Astrocyte of the hippocampus (primary cell): Measurements from ENCODE around the gene TMEM54.

Experiments used
- DNase-seq: peaks from one replicate; pipeline ENCODE4 v3.0.0; 2011; ENCODE audit warnings: low read depth, low spot score

The TMEM54 gene

DNA sequence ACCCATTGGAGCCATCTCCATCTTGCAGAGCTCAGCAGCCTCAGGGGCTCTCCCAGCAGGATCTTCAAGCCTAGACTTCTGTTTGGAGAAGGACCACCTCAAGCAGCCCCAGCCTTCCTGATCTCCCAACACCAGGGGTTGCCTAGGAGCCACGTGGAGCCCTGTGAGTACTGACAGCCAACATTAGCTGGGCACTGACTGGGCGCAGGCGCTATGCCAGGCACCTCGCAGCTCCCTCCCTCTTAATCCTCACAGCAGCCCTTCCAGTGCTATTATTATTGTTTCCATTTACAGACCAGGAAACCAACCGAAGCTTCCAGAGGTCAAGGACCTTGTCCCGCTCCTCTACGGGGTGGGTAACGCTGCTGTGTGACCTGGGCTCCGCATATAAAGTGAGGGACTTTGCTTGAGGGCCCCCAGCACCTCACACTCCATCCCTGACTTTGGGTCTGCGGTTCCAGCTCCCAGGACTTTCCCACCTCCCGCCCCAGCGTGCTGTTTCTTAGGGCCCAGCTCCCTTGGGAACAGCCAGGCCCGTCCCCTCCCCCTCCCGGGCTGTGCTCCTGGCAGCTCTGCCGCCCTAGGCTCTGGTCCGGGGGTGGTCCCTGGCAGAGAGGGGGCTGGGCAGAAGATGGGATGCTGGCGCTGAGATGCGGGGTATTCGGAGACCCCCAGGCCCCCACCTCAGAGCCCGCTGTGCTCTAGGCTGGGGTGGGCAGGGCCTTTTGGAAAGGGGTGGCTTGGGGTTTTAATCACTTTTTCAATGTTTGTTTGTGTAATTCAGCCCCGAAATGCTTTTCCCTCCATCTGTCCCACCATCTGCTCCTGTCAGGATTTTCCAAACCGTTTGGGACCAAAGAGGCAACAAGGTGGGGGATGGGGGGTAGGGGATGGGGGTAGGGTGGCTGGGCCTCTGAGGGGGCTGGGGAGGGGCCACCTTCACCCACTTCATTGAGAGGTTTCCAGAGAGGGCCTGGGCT is 19.0 kb downstream of the TMEM54 start:
- no peak for DNase-seq

DNA sequence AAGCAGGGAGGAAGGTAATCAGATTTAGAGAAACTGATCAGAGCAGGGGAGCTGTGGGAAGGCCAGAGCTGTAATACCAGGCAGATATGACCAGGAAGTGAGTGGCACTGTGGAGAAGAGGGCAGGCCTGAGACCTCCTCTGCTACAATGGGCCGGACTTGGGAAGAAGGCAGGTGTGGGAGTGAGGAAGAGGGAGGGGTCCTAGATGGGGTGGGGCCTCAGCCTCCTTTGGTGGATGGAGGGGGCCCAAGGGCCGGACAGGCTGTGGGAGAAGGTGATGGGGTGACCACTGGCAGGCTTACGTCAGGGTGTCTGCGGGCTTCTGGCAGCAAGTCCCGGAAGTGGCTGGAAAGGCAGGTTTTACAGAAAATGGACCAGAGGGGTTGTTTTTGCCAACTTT is 19.9 kb downstream of the TMEM54 start:
- DNase-seq, result no peak

DNA sequence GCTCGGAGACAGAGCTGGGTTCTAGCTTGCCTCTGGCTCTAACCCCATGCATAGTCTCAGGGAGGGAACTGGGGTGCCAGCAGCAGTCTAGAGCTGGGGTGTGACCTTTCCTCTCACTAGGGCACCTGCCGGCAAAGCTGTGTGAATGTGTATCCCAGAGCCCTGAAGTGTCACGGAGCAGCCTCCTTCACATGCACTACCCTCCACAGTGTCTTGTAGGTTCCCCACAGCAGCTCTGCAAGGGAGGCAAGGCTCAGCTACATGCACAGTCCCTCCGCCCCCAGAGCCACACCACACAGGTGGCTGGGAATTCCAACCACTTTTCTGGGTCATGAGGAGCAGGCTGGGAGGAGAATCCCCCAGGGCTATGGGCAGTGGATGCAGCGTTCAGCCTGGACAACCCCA is 22.6 kb downstream of the TMEM54 start:
- no peak for DNase-seq

DNA sequence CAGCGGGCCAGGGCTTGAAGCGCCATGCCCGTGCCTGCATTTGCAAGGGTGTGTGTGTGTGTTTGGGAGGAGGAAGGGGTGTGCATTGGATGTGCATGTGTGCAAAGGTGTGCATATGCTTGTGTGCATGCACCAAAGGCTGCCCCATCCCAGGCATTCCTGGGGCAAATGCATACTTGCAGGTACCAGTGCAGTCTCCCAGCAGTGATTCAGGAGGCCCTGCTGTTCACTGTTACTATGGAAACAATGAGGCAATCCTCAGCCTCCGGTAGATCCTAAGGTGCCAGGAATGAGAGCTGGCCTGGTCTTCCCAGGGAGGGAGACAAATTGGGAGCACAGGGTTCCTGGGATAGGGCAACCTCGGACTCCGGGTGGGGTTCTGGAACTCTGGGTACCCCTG is 23.0 kb downstream of the TMEM54 start:
- DNase-seq, result no peak

DNA sequence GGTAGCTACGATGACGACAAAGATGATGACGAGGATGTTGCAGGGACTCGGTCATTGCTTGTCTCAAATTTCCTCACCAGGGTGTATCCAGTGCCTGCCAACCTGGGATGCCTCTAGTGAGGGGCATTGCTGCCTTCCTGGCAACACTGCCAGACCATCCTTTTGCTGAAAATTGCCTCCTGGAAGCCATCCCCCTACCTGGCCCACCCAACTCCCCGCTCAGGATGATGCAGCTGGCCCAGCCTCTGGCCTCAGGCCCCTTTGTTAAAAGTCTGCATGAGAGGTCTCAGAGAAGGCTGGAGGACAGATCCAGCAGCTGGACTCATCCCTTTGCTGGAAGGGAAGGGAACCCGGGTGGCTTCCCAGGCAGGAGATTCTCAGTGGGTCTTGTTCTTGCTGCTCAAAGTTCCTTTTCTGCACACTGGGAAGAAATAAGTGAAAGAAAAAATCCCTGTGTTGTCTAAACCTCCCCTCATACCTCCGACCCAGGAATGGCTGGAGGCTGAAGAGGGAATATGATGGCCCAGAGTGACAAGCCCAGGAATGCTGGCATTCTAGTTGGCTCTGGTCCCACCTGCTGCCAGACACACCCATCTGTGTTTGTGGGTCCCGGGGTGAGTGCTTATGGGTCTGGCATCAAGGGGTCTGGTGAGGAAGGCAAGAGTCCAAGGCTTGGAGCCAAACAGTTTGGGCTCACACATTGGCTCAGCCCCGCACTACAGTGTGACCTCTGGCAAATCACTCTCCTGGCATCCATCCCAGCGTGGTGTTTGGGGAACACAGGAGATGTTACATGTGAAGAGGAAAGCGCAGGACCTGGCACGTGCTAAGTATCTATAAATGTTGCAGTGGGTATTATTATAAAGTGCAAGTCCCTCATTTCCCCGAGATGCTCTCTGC is 23.7 kb downstream of the TMEM54 start:
- no peak for DNase-seq

DNA sequence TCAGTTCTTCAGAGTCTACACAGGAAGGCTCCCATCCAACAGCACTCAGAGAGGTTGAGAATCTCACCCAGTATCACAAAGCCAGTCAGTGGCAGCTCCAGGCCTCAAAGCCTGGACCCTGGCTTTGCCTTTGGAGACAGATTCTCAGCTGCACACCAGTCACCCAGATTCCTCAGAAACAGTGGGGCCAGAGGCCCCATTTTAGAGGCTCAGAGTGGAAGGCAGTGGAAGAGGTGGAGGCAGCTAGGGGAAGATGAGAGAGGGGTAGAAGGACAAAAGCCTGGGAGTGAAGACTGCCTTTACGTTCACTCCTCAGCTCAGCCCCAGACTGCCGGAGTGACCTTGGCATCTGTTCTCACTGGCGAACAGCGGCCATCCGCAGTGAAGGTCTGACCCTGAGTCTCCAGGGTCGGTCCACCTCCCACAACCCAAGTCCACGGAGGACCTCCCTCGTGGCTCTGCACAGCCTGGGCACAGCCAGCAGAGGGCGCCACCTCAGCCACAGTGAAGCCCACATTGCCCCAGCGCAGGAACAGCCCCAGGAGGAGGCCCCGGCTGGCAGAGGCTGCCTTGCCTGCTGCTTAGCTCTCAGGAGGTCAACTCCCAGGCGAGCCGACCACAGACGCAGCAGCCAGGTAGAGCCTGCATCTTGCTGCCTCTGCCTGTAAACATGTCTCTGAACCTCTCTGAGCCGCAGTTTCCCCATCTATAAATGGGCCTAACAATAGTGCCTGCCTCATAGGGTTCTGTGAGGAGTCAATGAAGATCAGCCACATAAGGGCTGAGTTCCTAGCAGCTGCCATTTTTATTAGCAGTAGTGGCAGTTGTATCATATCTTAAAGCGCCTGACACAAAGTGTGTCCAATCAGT is 24.6 kb downstream of the TMEM54 start:
- DNase-seq, result peak; percentile 67

DNA sequence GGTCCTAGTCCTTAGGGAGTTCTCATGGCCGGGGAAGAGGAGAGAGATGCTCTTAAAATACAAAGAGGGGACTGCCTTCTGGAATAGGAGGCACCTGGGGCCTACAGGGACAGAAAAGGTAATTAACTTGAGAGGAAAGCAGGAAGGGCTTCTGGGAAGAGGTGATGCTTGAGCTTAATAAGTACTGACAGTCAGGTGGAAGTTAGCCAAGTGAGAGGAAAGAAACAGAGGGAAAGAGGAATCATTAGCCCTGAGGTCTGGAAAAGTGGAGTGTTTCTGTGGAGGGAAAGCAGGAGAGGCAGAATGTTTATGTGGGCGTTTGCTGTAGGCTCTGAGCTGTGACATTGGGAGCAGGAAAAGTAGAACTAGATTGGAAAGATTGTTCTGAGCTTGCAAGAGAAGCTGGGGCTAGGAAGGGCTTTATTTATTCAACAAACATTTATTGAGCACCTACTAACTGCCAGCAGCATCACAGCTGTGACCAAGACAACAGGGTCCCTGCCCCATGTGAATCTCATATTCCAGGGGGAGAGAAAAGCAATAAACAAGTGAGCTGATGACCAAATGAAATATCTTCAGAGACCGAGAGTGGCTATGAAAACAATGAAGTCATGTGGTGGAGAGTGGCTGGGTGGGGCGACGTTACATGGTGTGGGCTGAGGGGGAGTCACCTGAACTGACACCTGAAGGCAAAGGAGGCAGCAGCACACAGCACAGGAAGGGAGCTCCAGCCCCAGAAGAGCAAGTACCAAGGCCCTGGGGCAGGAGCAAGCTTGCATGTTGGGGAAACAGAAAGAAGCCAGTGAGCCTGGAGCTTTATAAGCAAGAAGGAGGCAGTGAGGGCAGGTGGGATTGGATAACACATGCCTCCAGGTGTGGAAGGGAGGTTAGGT is 26.1 kb downstream of the TMEM54 start:
- DNase-seq, result no peak

DNA sequence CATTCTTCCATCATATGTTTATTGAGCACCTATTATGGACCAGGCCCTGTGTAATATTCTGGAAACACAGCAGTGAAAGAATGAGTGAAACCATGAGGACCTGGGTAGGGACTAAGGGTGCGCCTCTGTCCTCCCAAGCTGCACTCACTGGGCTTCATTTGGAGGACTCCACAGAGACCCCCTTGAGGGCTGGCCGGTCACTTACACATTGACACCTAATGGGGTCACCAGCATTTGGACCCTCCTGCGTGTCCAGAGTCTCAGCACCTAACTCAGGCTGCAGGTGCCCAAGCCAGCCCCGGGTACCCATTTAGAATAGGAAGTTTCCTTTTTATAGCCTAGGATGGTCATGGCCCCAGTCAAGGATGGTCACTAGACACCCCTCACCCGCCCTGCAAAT is 27.7 kb downstream of the TMEM54 start:
- DNase-seq, result no peak

DNA sequence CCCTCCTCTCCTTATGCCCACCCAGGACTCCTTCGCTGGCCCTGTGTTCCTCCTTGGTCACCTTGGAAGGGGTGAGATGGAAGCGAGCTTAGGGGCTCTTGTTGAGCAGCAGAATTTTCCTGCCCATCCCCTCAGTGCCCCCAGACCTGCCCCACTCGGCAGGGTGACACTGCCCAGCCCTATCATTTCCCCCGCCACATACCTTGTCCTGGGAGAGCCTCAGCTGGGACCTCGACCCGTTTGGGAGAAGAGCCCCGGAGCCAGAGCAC is 29.1 kb downstream of the TMEM54 start:
- DNase-seq, result no peak

DNA sequence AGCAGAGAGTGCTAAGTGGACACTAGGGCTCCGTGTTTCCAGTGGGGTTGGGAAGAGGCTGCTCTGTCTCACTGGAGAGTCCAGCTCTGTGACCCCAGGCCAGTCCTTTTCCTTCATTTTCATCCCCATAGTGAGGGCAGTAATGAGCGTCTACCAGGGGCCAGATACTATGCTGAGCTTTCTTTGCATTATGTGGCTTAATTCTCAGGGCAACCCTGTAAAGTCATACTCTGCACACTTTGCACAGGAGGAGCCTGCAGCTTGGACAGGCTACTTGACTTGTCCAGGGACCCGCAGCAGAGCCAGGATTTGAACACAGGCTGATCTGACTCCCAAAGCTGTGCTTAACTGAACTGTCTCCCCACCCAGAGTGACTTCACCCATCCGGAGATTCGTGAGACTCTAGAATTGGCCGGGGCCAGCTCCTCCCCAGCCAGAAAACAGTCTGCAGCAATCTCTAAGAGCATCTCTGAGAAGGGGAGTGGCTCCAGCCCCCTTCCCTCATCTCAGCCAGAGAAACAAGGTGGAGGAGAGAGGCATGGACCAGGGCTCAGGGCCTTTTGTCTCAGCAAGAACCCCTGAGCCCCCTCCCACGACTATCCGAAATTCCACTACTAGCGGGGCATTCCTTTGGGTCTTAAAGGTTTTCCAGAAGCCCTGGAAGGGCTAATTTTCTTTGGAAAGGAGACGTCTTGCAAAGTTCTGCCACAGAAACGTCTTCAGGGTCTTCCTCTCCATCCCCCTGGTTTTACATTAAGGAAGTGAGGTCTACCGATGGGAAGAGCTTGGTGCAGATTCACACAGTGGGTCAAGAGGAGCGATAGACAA is 29.6 kb downstream of the TMEM54 start:
- DNase-seq, result no peak

DNA sequence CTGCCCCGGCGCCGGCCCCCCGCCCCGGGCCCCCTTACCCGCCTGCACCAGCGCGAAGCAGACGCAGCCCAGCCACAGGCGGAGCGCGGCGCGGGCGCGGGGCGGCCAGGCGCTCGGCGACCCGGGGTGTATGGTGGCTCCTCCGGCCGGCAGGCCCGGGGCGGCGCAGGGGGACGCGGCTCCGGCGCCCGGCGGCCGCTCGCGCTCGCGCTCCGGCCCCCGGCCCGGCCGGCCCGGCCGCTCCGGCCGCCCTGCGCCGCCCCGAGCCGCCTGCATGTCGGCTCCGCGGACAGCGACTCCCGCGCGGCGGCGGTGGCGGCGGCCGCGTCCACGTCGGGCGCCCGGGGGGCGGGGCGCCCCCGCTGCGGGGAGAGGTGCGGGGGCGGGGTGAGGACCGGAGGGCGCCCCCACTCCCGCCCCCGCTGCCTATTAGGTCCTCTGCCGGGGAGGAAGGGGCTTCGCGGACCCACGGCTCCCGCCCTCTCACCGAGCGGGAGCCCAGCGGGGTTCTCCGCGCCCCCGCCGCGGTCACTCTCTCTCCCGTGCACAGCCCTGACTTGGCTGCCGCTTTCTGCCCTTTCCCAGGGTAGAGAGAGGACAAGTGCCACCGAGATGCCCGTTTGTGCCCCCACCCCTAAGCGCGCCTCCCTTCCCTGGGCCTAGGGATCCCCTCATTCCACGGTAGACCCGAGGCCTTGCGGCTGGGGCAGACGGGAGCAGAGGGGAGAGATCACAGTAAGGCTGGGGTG is 30.4 kb downstream of the TMEM54 start, which contains the start of gene FNDC5:
Gene FNDC5 (minus strand): TSS at position 298 of the 749 bp plus-strand sequence.
- DNase-seq, result peak; percentile 76

DNA sequence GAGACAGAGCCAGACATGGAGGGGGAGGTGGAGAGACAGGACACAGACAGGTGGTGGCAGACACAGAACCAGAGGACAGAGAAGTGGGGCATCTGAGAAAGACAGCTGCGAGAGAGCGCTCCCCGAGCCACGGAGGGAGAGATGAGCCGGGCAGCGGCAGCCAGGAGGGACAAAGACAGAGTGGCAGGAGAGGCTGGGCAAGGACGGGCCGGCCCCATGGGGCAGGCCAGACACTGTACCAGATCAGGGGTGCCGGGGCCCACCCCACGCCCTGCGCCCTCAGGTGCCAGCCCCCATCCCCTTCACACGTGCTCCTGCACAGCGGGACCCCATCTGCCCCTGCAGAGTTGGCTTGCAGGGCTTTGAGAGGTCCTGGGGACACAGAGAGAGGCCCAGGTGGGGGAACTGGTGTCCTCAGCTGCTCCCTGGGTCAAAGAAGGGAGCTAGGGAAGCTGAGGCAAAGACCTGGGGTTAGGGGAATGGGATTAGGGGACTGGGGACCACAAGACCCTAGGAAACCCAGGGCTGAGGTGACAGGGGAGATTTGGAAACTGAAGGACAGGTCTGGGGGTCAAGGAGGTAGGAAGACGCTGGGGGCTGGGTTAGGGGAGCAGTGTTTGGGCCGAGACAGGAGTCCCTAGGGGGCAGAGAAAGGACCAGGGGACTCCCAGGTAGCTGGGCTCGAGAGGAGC is 31.1 kb downstream of the TMEM54 start:
- no peak for DNase-seq

DNA sequence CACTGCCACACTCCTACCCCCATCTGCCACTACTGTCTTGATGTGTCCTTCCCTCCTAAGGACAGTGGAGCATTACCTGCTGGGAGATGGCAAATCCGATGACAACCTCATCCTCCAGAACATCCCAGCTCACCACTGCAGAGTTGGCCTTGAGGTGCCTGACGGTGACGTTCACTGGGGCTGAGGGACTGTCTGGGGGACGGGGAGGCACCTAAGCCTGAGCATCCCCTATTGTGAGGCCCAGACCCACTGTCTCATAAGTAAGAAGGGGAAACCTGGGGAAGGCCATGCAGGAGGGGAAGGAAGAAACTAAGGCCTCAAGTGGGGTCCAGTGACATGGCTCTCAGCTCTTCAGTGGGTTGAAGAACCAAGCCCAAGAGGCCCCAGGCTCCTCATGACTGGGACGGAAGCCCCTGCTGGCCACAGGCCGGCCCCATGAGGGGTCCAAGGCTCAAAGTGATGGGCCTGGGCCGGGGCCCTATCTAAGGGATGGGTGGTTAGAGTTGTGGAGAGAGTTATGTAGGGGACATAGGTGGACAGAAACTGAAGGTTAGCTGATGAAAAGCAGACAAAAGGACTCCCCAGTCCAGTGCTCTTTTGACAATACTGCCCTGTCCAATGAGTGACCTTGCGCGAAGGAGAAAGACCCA is 32.3 kb downstream of the TMEM54 start:
- no peak for DNase-seq

DNA sequence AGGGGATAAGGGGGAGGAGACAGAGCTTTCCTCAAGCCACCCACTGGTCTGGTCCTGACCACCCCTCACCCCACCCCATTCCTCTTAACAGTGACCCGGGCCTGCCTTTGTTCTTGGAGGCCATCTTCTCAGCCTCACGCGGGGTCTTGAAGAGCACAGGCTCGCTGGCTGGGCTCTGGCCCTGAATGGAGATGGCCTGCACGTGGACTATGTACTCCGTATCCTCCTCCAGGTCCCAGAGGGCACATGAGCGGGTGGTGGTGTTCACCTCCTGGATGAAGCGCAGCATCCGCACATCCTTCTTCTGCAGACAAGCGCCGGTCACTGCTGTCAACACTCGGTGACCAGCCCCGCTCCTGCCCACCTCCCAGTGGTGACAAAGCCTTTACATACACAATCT is 33.1 kb downstream of the TMEM54 start:
- DNase-seq, result no peak

DNA sequence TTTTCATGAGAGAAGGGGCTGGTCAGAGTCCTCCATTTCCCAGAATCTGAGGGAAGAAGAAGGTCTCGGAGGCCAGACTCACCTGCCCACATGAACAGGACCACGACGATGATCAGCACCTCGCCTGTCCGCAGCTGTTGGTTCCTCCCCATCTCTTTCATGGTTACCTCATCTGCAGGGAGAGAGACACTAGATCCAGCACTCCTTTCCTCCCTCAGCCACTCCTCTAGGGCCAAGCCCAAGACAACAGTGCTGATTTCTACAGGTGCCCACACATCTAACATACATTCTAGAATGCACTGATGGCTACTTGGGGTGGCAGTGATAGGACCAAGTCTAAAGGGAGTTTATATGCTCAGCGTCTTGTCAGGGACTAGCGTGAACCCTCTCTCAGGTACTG is 33.5 kb downstream of the TMEM54 start:
- DNase-seq, result no peak

DNA sequence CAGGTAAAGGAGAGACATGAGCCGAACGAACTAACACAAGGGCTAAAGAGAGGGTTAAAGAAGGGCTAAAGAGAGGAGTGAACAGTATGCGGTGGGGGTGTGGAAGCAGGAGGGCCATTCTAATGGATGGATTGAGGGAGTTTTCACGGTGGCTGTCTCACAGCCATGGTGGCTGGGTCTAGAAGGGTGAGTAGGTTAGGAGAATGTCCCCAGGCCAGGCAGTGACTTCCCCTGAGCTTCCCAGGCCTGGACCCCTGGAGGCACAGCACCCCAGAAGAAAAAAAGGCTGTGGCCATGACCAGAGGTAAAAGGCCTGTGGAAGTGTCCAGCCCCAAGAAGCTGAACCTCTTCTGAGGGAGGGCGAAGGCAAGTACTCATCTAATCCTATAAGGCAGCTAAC is 34.0 kb downstream of the TMEM54 start:
- DNase-seq, result no peak

DNA sequence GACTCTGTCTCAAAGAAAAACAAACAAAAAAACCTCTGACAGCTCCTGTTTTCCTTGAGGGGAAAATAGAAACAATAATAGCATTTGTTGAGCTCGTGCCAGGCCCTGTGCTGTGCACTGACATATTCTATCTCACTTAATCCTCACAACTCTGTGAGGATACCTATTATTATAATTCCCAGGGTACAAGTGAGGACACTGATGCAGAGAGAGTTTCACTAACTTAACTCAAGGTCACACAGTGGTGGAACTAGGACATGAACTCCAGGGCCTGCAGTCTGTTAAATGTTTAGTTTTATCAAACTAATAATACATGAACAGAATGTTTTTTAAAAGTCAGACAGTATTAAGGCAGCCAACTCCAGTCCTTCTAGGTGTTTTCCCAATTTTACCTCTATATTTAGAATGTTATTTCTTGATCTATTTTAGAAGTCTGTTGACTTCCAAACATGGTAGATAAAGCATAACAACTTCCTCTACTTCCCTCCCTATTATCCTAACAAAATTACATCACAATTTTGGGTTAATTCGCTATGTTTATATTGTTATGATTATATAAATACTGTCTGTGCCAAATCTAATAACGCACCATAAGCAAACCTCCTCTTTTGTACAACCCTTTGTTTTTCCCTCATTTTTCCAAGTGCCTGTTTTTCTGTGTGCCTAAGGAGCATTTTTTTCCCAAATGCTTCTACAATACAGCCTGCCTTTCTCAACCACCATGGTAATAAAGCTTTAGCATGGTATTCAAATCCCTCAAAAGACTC is 35.4 kb downstream of the TMEM54 start:
- no peak for DNase-seq
